GM21390 (cell line): ENCODE measurements around the gene CHRDL2.
"Not testable (repeated sequence)": the region's sequence is repeated elsewhere in the genome, so short reads cannot be mapped to it uniquely, and the experiment has no call there.

Source experiments
- ATAC-seq: cut with Tn5 transposase; IDR thresholded peaks from one replicate; pipeline ENCODE4 v1.9.1; 2021; ENCODE audit not compliant: unreplicated experiment

Gene CHRDL2, protein sequence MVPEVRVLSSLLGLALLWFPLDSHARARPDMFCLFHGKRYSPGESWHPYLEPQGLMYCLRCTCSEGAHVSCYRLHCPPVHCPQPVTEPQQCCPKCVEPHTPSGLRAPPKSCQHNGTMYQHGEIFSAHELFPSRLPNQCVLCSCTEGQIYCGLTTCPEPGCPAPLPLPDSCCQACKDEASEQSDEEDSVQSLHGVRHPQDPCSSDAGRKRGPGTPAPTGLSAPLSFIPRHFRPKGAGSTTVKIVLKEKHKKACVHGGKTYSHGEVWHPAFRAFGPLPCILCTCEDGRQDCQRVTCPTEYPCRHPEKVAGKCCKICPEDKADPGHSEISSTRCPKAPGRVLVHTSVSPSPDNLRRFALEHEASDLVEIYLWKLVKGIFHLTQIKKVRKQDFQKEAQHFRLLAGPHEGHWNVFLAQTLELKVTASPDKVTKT

DNA sequence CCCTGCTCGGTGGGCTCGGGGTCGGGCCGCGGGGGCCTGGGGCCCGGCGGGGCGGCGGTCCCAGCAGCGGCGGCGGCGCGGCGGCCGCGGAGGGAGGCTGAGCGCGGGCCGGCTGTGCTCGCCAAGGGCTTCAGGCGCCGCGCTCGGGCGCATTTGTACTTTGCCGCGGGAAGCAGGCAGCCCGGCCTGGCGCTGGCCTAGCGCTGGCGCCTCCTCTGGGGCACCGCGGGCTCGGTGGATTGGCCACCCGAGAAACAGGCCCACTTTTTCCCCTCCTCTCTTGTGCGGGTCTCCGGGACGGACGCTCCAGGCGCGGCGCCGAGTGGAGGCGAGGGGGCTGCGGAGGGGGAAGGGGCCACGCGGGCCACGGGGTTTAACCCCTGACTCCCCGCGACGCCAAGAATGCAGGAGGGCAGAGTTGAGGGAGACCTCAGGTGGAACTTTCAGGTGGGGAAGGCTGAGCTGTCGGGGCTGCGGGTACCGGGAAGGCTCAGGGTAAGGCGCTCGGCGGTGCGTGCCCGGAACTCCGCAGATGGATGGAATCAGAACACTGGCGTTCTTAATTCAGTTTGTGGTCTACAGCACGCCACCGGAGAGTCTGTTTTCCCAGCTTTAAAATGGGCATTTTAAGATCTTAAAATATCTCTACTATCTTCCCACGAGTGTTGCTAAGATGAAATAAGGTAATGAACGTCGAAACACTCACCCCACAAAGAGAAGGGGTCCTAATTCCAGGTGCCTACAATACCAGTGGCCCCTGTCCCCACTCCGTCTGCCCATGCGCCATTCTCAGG is at the start of gene CHRDL2:
Gene CHRDL2 (minus strand): TSS at position 126 of the 794 bp plus-strand sequence. CDS start 538 bp downstream, outside the sequence.
- no peak for ATAC-seq

GRCh38 chr11:74780248-74781005 is 49.2 kb upstream of the CHRDL2 start:
- ATAC-seq = no peak

DNA sequence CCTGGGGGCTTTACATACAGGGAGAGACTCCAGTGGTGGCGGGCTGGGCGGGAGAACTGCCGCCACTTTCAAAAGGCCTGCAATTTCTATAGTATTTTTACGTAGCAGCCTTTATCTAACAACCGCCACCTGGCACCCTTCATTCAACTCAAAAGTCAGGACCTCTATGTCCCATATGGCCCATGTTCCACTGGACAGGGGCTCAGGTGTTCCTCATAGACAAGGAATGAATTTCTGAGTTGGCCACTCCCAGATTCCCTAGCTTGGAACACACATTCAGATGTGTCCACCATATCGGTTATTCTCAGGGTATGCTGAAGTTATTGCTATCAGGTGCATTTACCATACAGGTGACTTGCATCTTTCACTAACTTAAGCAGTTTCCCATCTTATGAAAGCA is 47.4 kb upstream of the CHRDL2 start:
- no peak for ATAC-seq

GRCh38 chr11:74777877-74778276 is 46.7 kb upstream of the CHRDL2 start:
- ATAC-seq = no peak

GRCh38 chr11:74777038-74777437 is 45.8 kb upstream of the CHRDL2 start:
- ATAC-seq = no peak

- ATAC-seq = no peak
Observed at GRCh38 chr11:74776546-74776945, 45.3 kb upstream of the CHRDL2 start.

DNA sequence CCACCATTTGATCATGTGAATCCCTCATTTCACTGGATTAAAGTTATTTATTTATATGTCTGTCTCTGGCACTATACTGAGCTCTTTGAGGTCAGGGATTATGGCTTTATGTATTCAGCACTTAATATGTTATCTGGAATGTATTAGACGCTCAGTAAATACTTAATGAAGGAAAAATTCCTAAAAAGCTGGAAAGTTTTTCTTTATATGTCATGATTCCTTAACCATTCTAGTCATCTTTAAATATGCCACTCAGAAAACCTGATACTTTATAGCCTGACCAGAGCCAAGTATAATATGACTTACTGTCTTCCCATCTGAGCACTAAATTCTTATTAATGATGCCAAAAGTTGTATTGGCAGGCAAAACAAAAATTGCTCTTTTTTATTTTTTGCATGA is 44.5 kb upstream of the CHRDL2 start:
- no peak for ATAC-seq

GRCh38 chr11:74773476-74773875 is 42.2 kb upstream of the CHRDL2 start:
- ATAC-seq = no peak

DNA sequence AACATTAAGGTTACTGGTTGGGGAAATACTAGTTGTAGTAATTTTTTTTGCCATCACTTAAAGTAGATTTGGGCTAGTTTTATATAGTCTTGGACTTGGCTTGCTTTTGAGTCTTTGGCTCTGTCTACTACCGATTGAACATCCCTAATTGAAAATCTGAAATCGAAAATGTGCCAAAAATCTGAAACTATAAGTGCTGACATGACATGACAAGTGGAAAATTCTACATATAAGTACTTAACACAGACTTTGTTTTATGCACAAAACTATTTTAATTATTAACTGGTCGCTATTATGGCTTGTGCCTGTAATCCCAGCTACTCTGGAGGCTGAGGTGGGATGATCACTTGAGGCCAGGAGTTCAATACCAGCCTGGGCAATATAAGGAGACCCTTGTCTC is 39.9 kb upstream of the CHRDL2 start:
- ATAC-seq = no peak

DNA sequence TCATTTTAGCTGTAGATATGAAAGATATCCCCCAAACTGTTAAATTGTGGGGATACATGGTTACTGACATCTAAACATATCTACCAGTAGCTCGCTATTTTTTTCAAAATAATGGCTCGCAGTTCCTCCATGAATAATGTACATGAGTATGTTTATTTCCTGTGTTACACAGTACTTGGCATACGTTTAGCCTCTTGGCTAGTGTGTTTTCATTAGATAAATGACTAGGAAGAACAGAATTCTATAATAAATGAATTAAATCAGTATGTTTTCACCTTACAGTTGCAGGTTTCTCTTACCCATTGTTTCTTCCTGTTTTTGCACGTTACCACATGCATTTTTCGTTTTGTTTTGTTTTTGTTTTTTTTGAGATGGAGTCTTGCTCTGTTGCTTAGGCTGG is 39.2 kb upstream of the CHRDL2 start:
- no peak for ATAC-seq

GRCh38 chr11:74769055-74769707 is 38.0 kb upstream of the CHRDL2 start:
- ATAC-seq = no peak

GRCh38 chr11:74768172-74768651 is 37.0 kb upstream of the CHRDL2 start:
- not testable (repeated sequence) for ATAC-seq

DNA sequence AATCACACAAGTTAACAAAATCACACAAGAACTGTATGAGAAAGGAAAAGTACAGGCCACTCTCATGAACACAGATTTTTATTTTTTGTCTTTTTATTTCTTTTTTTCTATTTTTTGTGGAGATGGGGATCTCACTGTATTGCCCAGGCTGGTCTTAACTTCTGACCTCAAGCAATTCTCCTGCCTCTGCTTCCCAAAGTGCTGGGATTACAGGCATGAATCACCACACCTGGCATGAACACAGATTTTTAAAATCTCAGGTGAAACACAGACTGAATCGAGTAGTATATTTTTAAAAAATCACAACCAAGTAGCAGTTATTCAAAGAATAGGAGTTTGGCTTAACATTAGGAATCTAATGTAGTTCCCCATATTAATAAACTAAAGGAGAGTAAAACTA is 35.7 kb upstream of the CHRDL2 start:
- ATAC-seq = no peak

- no peak for ATAC-seq
Observed at GRCh38 chr11:74756571-74756970, 25.3 kb upstream of the CHRDL2 start.

DNA sequence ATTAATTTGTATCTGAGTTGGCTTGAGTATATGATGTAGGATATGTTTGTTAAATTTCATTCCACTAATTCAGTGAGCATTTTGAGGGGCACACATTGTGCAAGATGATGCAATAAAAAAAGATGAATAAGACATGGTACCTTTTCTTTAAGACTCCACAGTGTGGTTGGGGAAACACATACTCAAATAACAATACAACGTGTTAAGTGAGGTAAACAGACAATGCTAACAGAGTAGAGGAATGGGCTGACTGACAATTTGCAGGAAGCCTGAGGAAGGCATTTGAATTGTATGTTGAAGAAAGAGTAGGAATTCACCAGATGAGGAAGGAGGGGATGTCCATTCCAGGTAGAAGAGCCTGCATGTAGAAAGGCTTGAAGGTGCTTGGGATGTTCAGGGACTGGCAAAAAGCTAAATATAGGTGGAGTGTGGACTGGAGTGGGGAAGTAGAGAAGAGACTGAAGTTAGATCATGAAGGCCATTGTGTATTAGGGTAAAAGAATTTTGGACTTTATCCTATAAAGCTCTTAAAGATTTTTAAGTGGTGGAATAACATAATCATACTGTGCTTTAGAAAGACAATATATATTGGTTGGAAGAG is 24.3 kb upstream of the CHRDL2 start:
- ATAC-seq = no peak

- ATAC-seq = no peak
Observed at GRCh38 chr11:74754507-74755252, 23.5 kb upstream of the CHRDL2 start.

DNA sequence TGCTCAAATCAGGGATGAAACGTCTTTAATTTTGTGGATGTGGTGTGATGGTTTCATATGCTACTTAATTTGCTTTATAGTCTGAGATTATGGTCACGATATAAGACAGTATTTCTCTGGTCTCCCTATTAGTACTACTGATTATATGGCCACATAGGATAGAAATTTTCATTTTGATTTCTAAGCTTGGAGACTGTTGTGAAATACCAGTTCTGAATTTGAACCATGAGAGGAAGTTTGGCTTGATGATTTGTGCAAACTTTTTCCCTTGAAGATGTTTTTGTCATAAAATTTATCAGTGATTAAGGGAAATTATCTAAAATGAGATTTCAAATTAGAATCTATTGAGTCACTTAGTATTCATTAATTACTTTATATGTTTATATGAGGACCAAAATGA is 20.1 kb upstream of the CHRDL2 start:
- ATAC-seq = no peak

- not testable (repeated sequence) for ATAC-seq
Observed at GRCh38 chr11:74750598-74750997, 19.4 kb upstream of the CHRDL2 start.

DNA sequence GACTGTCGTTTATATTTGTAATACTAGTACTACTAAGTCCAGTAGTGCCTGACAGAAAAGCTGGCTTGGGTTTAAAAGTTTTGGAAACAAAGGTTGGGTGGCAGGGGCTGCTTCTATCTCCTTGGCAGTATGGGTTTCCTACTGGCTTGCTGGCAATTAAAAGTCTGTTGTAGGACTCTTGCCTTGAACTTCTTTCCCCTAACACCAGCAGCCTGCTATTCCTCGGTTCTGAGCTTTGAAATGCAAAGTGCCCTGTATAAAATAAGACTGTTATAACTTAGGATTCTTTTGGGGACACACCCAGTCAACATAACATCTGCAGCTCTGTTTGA is 18.7 kb upstream of the CHRDL2 start:
- no peak for ATAC-seq
